SU-DHL-6 (cell line): Measurements from ENCODE around the gene AMZ1.

Experiments
- H2AFZ ChIP-seq: fragments of 200-600 bp; sonication (generic); 2 replicates; pipeline ENCODE4 v1.6.1; 2014; ENCODE audit warnings: low read depth, mild to moderate bottlenecking, moderate library complexity, mixed read lengths, antibody characterized with exemption, low read length; ENCODE audit not compliant: severe bottlenecking
- H3F3A ChIP-seq: fragments of 200-600 bp; shearing (Covaris generic); 2 replicates; pipeline ENCODE4 v1.6.0; 2016; ENCODE audit warnings: antibody characterized with exemption, mild to moderate bottlenecking; ENCODE audit not compliant: insufficient read depth
- H3K27ac ChIP-seq: fragments of 200-600 bp; sonication (generic); 2 replicates; pipeline ENCODE4 v1.5.1; 2016; ENCODE audit warnings: low read depth, mild to moderate bottlenecking, low read length, moderate library complexity, mixed read lengths
- H3K27me3 ChIP-seq: fragments of 200-600 bp; sonication (generic), shearing (Covaris generic); 2 replicates; pipeline ENCODE4 v1.6.0; 2014; ENCODE audit warnings: mild to moderate bottlenecking, low read length
- H3K36me3 ChIP-seq: fragments of 200-600 bp; sonication (generic); 2 replicates; pipeline ENCODE4 v1.6.1; 2014; ENCODE audit warnings: mild to moderate bottlenecking, low read length, mixed read lengths
- H3K4me2 ChIP-seq: fragments of 300-600, 200-600 bp; shearing (Covaris generic), sonication (generic); 2 replicates; pipeline ENCODE4 v1.6.0; 2014; ENCODE audit warnings: low read length, low read depth, mild to moderate bottlenecking; ENCODE audit not compliant: poor library complexity, severe bottlenecking
- H3K4me3 ChIP-seq: fragments of 200-600 bp; sonication (generic); 2 replicates; pipeline ENCODE4 v1.5.1; 2014; ENCODE audit warnings: antibody characterized with exemption, low read length, mild to moderate bottlenecking, mixed read lengths; ENCODE audit not compliant: insufficient read depth, poor library complexity, severe bottlenecking
- H3K79me2 ChIP-seq: fragments of 200-600 bp; sonication (generic); 2 replicates; pipeline ENCODE4 v1.6.1; 2014; ENCODE audit warnings: mild to moderate bottlenecking, low read length, moderate library complexity; ENCODE audit not compliant: insufficient read depth
- H3K9ac ChIP-seq: fragments of 200-600 bp; sonication (generic); 2 replicates; pipeline ENCODE4 v1.7.0; 2014; ENCODE audit warnings: mild to moderate bottlenecking, low read length
- H3K9me2 ChIP-seq: fragments of 200-600 bp; sonication (generic); replicated peaks from 2 replicates; pipeline ENCODE4 v1.6.1; 2014; ENCODE audit warnings: low read length; ENCODE audit not compliant: insufficient read depth
- H3K9me3 ChIP-seq: fragments of 200-600 bp; sonication (generic); 2 replicates; pipeline ENCODE4 v1.6.1; 2014; ENCODE audit warnings: low read length, mixed read lengths; ENCODE audit not compliant: insufficient read depth
- H4K20me1 ChIP-seq: fragments of 200-600 bp; sonication (generic); 2 replicates; pipeline ENCODE4 v1.6.1; 2014; ENCODE audit warnings: low read depth, mild to moderate bottlenecking, antibody characterized with exemption, low read length, moderate library complexity, mixed read lengths
- CTCF ChIP-seq: fragments of 200-600 bp; sonication (generic); IDR thresholded peaks from one replicate; pipeline ENCODE4 v1.5.1; 2017; ENCODE audit warnings: antibody characterized with exemption, mild to moderate bottlenecking, low read length, moderate library complexity; ENCODE audit not compliant: insufficient read depth, poor library complexity, severe bottlenecking
- EZH2phosphoT487 ChIP-seq: fragments of 200-600 bp; sonication (generic), shearing (Covaris generic); conservative IDR thresholded peaks from 2 replicates; pipeline ENCODE4 v1.6.1; 2018; ENCODE audit warnings: mild to moderate bottlenecking, antibody characterized with exemption, low read length, moderate library complexity, mixed read lengths

Gene AMZ1

GRCh38 chr7:2758673-2759616, 70.9 kb downstream of the AMZ1 start:
- no peak overlapping the region for H3K4me3 ChIP-seq
- no peaks in the 10 kb centered on the region for H3K36me3 ChIP-seq
- H3K27ac ChIP-seq: no peak overlapping the region
- no peaks in the 10 kb centered on the region for H3K9me3 ChIP-seq
- H3K9me2 ChIP-seq: no peaks in the 10 kb centered on the region
- TF ChIP-seq EZH2phosphoT487 (no peak), CTCF (no peak)
- H2AFZ ChIP-seq: no peak overlapping the region
- no peak overlapping the region for H3K4me2 ChIP-seq
- H3K9ac ChIP-seq: no peak overlapping the region
- no peaks in the 10 kb centered on the region for H4K20me1 ChIP-seq
- H3F3A ChIP-seq: 0 out of 2 replicates have a peak, but pooled peaks cover 5% of the 10 kb centered on the region
- H3K27me3 ChIP-seq: no peaks in the 10 kb centered on the region
- no peaks in the 10 kb centered on the region for H3K79me2 ChIP-seq

GRCh38 chr7:2759736-2760097, 71.7 kb downstream of the AMZ1 start:
- no peaks in the 10 kb centered on the region for H3K79me2 ChIP-seq
- no peak overlapping the region for H2AFZ ChIP-seq
- no peak overlapping the region for H3K4me3 ChIP-seq
- TF ChIP-seq CTCF: no peak
- no peak for TF ChIP-seq EZH2phosphoT487
- H3K9me2 ChIP-seq: no peaks in the 10 kb centered on the region
- no peak overlapping the region for H3K9ac ChIP-seq
- no peaks in the 10 kb centered on the region for H4K20me1 ChIP-seq
- H3K4me2 ChIP-seq: no peak overlapping the region
- H3K27me3 ChIP-seq: no peaks in the 10 kb centered on the region
- H3F3A ChIP-seq: 0 out of 2 replicates have a peak, but pooled peaks cover 5% of the 10 kb centered on the region
- no peaks in the 10 kb centered on the region for H3K36me3 ChIP-seq
- H3K27ac ChIP-seq: no peak overlapping the region
- no peaks in the 10 kb centered on the region for H3K9me3 ChIP-seq

GRCh38 chr7:2760098-2760889, 72.3 kb downstream of the AMZ1 start:
- no peak for TF ChIP-seq CTCF
- no peak for TF ChIP-seq EZH2phosphoT487
- Histone ChIP-seq H2AFZ (no peak overlapping the region), H3K27me3 (no peaks in the 10 kb centered on the region), H3K4me2 (no peak overlapping the region), H3K9ac (no peak overlapping the region), H3K4me3 (no peak overlapping the region), H3K9me2 (no peaks in the 10 kb centered on the region), H3F3A (0 out of 2 replicates have a peak, but pooled peaks cover 5% of the 10 kb centered on the region), H3K79me2 (no peaks in the 10 kb centered on the region), H3K36me3 (no peaks in the 10 kb centered on the region), H4K20me1 (no peaks in the 10 kb centered on the region), H3K9me3 (no peaks in the 10 kb centered on the region), H3K27ac (no peak overlapping the region)
